GM06990 (cell line): ENCODE measurements around the gene NCAPD2.

Source experiments
- DNase-seq: peaks from one replicate; pipeline ENCODE4 v3.0.0-alpha.2; 2011; ENCODE audit not compliant: insufficient read length; ENCODE audit errors: extremely low read depth
- H3K27me3 ChIP-seq: replicated peaks from 2 replicates; pipeline ENCODE4 v1.6.0; 2011; ENCODE audit warnings: low read length; ENCODE audit not compliant: control insufficient read depth, insufficient read depth
- H3K36me3 ChIP-seq: 2 replicates; pipeline ENCODE4 v1.5.1; 2011; ENCODE audit warnings: low read length; ENCODE audit not compliant: control insufficient read depth, insufficient read depth
- H3K4me3 ChIP-seq: replicated peaks from 2 replicates; pipeline ENCODE4 v1.5.1; 2011; ENCODE audit warnings: low read depth, mild to moderate bottlenecking, control low read depth, low read length
- TF ChIP-seq, protein P1 (sequence below): IDR thresholded peaks from 2 replicates; pipeline ENCODE4 v1.5.1; 2011; ENCODE audit warnings: low read length, control low read depth, mild to moderate bottlenecking, inconsistent platforms; ENCODE audit not compliant: insufficient read depth, poor library complexity, severe bottlenecking

The NCAPD2 gene

DNA sequence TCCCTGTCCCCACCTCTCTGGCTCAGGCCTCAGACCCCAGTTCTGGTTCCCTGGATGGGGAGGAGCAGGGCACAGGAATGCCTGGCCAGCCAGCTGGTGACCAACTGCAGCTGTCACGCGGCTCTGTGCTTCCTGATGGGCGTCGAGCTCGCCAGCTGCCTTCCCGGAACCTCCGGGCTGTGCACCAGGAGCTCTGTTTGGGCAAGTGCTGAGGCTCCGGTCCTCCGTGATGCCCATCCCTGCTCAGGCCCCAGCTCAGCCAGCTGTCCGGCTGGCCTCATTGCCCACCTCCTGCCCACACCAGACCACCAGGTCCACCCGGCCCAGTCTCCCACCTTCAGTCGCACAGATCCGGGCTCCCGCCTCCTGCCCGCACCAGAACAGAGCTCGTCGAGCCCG, 57.2 kb downstream of the NCAPD2 start:
- DNase-seq, result no peak
- Histone ChIP-seq H3K4me3 (no peak overlapping the region), H3K36me3 (peaks cover 36% of the 10 kb centered on the region), H3K27me3 (no peaks in the 10 kb centered on the region)
- TF ChIP-seq, protein P1, sequence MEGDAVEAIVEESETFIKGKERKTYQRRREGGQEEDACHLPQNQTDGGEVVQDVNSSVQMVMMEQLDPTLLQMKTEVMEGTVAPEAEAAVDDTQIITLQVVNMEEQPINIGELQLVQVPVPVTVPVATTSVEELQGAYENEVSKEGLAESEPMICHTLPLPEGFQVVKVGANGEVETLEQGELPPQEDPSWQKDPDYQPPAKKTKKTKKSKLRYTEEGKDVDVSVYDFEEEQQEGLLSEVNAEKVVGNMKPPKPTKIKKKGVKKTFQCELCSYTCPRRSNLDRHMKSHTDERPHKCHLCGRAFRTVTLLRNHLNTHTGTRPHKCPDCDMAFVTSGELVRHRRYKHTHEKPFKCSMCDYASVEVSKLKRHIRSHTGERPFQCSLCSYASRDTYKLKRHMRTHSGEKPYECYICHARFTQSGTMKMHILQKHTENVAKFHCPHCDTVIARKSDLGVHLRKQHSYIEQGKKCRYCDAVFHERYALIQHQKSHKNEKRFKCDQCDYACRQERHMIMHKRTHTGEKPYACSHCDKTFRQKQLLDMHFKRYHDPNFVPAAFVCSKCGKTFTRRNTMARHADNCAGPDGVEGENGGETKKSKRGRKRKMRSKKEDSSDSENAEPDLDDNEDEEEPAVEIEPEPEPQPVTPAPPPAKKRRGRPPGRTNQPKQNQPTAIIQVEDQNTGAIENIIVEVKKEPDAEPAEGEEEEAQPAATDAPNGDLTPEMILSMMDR, result no peak

DNA sequence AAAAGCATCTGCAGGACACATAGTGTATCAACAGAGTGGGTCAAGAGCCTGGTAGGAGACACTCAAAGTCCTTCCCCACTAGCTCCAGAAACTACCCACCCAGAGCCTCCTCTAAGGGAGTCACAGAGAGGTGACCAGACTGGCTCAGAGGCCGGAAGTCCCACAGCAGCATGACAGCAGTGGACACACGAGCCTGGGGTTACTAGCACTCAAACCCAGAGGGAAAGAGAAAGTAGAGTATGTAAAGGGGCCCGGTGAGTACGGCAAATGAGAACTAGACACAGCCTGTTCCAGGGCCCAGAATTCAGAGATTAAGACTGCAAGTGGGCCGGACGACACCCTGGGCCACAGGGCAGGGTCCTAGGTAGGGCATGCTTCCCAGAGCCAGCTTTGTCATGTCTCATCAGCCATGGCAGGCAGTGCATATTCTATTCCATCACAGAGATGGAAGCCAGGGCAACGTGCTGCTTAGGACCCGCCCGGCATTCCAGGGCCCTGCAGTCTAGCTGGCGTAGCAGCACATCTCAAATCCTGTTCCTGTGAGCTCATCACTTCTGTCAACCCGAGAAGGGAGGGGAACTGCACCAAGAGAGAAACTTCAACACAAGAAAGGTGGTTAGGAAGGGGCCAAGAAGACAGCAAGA, 57.7 kb downstream of the NCAPD2 start:
- DNase-seq, result no peak
- peaks cover 35% of the 10 kb centered on the region for H3K36me3 ChIP-seq

DNA sequence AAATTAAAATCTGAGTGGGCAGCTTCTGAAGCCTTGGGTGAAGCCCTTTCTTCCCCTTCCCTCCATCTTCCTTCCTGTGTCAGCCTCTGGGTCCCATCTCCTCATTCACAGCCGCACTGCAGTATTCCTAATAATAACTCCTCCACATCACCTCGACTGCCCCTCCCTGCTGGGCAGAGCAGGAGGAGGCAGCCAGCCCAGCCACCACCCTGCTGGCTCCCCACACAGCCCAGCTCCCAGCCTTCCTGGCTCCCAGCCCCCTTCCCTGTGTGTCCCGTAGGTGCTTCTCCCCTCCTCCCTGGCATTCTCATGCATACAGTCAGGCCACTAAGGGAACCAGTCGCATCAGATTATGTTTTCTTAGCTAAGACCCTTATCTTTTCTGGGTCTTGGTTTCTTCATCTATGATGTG, 58.2 kb downstream of the NCAPD2 start:
- no peaks in the 10 kb centered on the region for H3K27me3 ChIP-seq
- peaks cover 35% of the 10 kb centered on the region for H3K36me3 ChIP-seq
- TF ChIP-seq, protein P1, result no peak
- DNase-seq, result no peak
- H3K4me3 ChIP-seq, result no peak overlapping the region

More for the DNA sequence above, 57.7 kb downstream of the NCAPD2 start:
- TF ChIP-seq, protein P1, result no peak
- Histone ChIP-seq H3K27me3 (no peaks in the 10 kb centered on the region), H3K4me3 (no peak overlapping the region)

DNA sequence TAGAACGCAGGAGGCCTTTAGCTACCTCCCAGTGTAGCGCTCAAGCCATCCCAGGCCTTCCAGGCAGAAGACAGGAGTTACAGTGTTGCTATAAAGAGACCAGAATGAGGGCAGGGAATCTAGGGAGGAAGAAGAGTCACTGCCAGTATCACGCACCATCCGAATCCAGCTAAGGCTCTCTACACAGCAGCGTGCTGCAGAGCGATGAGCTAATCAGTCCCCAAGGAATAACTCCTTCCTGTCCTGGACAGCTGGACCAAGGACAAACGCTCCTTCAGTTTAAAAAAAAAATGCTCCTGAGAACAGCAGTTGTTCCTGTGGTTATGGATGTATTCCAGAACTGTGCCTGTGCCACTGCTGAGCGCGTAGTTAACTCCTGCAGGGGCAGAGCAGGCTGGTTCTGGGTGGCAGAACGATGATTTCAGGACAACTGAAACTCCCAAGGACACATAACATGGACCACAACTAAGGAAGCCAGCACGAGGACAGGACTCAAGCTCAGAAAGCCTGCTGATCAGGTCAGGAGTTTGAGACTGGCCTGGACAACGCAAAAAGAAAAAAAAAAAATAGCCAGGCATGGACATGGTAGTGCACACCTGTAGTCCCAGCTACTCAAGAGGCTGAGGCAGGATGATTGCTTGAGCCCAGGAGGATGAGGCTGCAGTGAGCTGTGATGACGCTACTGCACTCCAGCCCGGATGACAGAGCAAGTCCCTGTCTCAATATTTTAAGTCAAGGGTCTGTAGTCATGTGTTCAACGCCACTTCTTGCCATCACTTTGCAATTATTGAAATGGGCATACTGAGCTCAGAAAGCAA, 59.4 kb downstream of the NCAPD2 start:
- Histone ChIP-seq H3K36me3 (peaks cover 32% of the 10 kb centered on the region), H3K27me3 (no peaks in the 10 kb centered on the region), H3K4me3 (peak overlapping the region; percentile 40)
- no peak for DNase-seq
- TF ChIP-seq, protein P1, result no peak

DNA sequence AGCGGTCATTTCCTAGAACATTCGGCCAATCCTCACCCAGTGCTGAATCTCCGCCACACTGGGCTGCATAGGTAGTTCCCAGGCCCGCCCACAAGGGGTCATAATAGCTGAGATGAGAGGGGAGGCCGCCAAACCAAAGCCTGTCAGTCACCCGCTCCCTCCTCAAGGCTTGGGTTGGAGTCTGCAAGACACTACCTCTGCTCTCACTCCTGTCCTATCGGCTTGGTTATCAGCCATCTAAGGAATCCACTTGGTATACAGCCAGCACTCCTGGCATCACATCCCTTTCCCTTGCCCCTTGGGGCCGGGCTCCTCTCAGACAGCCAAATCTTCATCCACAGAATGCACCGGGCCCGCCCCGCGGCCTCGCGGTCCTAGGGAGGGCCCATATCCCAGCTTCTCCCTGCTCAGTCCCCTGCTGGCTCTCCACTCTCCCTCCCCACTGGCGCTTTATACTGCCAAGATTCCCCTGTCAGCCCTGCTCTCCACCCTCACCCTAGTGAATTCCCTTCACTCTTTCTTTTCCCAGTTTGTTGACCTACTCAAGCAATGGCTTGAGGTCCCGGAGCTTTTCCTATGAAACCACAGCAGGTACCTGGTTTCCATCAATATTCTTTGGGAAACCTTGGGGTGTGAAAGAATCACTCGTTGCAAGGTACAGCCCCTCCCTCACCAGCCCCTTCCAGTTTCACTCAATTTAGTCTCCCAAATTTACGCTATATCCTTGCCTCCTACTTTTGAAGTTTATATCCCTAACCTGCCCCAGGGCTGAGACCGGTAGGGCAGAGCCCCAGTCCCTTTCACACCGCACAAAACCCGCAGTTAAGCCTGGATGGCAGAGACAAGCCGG, 60.5 kb downstream of the NCAPD2 start:
- Histone ChIP-seq H3K4me3 (peak overlapping the region; percentile 89), H3K36me3 (peaks cover 29% of the 10 kb centered on the region), H3K27me3 (no peaks in the 10 kb centered on the region)
- TF ChIP-seq, protein P1, result peak; percentile 83
- peak; percentile 66 for DNase-seq
